Ovary (tissue), 9 donors: ENCODE results near the gene SPATC1L. TPM values are rescaled to one million over a fixed set of nuclear protein-coding genes. Genes with fewer than 3 reads are reported as not detected.

Experiments used
- DNase-seq, 5 donors: peaks; one replicate each; pipeline ENCODE4 v3.0.0-alpha.2; 2019 to 2020
- H3K27ac ChIP-seq, 2 donors: fragments of 200-600 bp; one replicate each; pipeline versions ENCODE4 v1.5.1 to v1.8.0; 2019 to 2022
- H3K27me3 ChIP-seq: fragments of 200-600 bp; one replicate; pipeline ENCODE4 v1.8.0; 2022
- H3K36me3 ChIP-seq: fragments of 200-600 bp; sonication (generic); one replicate; pipeline ENCODE4 v1.5.1; 2019
- H3K4me1 ChIP-seq: one replicate; pipeline ENCODE4 v1.8.1; 2013; ENCODE audit warnings: mild to moderate bottlenecking, moderate library complexity; ENCODE audit not compliant: insufficient read depth
- H3K4me3 ChIP-seq: fragments of 200-600 bp; sonication (generic); one replicate; pipeline ENCODE4 v1.5.1; 2017
- H3K9me3 ChIP-seq, 2 donors: fragments of 200-600 bp in 1 of 2; sonication (generic) in 1 of 2; one replicate each; pipeline versions ENCODE4 v1.5.1 to v1.8.1; 2013 to 2019; ENCODE audit warnings: mild to moderate bottlenecking in 1 of 2, moderate library complexity in 1 of 2
- CTCF ChIP-seq, 3 donors: fragments of 450-650 bp in 2 of 3; fragments of 200-600 bp in 1 of 3; IDR thresholded peaks; one replicate each; pipeline versions ENCODE4 v1.5.1 to v1.8.0; 2016 to 2022; ENCODE audit warnings: antibody characterized with exemption in 3 of 3, mild to moderate bottlenecking in 1 of 3
- EP300 ChIP-seq: sonication (generic); formaldehyde crosslinking; IDR thresholded peaks from one replicate; pipeline ENCODE4 v1.6.1; 2017; ENCODE audit warnings: antibody characterized with exemption
- POLR2A ChIP-seq: fragments of 450-650 bp; IDR thresholded peaks from one replicate; pipeline ENCODE4 v1.6.1; 2017; ENCODE audit warnings: antibody characterized with exemption, mild to moderate bottlenecking, moderate library complexity
- WGBS, 3 donors: extraction: QIAGEN DNeasy Blood & Tissue Kit in 1 of 3; methylation state at CpG; one replicate each; pipeline versions ENCODE4 v1.1.5 to v1.1.7; 2013 to 2017; 5-methylcytosine and 5-hydroxymethylcytosine counted together
- intact Hi-C, 4 donors: fragments of 100-400 bp; cut with DNase I; formaldehyde crosslinking; loops; one replicate each; pipeline versions ENCODE4 v1.11.0 to v1.15.1; 2022 to 2023
- polyA plus RNA-seq, 2 donors: library from polyadenylated mRNA; stranded (reverse); fragments of 200-250 nt in 1 of 2; fragments of 350-450 nt in 1 of 2; fragmentation: Illumina TruSeq in 1 of 2; extraction: RNeasy Lipid Tissue Mini Kit (QIAGEN cat#74804) in 1 of 2; gene quantifications; one replicate each; pipeline ENCODE4 v1.2.3, GENCODE V29; 2013 to 2014
- total RNA-seq, 7 donors: library from RNA; depleted of rRNA in 2 of 7; stranded (reverse); fragments of >200 nt in 2 of 7; fragmentation: NEBNext Ultra II Directional in 3 of 7; extraction: Animal tissue kit (Norgen Biotek cat#: 25700) in 3 of 7; gene quantifications; one replicate each; pipeline versions ENCODE4 v1.1.0 to v1.2.4, GENCODE V29; 2016 to 2023
- donor health status: DM: no; HTN: no; CAD: no; lungs with moderate emphysema.
- donor health status: DM: no; HTN: no; CAD: no.
- donor health status: Bipolar disorder and iron deficiency.
- donor health status: DM: yes; HTN: yes; CAD: no.
- donor health status: DM: no; HTN: no; CAD: no.
- donor health status: DM: yes; HTN: yes; CAD: no.

Gene SPATC1L
- total and polyA plus RNA-seq, 9 donors: 2.8 to 21.3 (median 14.9) TPM

- 68 to 76% (median 74%) methylated on average over 11 to 49 of the region's 49 CpGs for WGBS, 3 donors
- Histone ChIP-seq H3K27me3 (no peaks in the 10 kb centered on the region), H3K4me3 (no peak overlapping the region), H3K9me3 (no peaks in the 10 kb centered on the region), H3K36me3 (no peaks in the 10 kb centered on the region), H3K27ac (no peak overlapping the region), H3K4me1 (no peaks in the 10 kb centered on the region)
- DNase-seq: peak; percentile 29 to 49 (median 39)
- TF ChIP-seq CTCF (IDR thresholded peaks at IDR 0.05) (no peak), POLR2A (no peak), EP300 (no peak)
- intact Hi-C loops: no loop called here
Measured at GRCh38 chr21:46124926-46125845, 59.1 kb downstream of the SPATC1L start.

GRCh38 chr21:46124083-46124925 is 60.0 kb downstream of the SPATC1L start:
- no peaks in the 10 kb centered on the region for H3K36me3 ChIP-seq
- no peak overlapping the region for H3K4me3 ChIP-seq
- H3K4me1 ChIP-seq: no peaks in the 10 kb centered on the region
- H3K27me3 ChIP-seq: no peaks in the 10 kb centered on the region
- H3K27ac ChIP-seq: no peak overlapping the region
- DNase-seq: peak; percentile 9 to 41 (median 18)
- intact Hi-C loops: no loop called here
- 87 to 90% (median 89%) methylated on average over 13 to 16 of the region's 16 CpGs for WGBS, 3 donors
- TF ChIP-seq CTCF (IDR thresholded peaks at IDR 0.05) (no peak), EP300 (no peak), POLR2A (no peak)
- no peaks in the 10 kb centered on the region for H3K9me3 ChIP-seq

- WGBS, 3 donors: 85 to 94% (median 88%) methylated on average over 12 of the region's 12 CpGs
- Histone ChIP-seq H3K4me1 (no peaks in the 10 kb centered on the region), H3K4me3 (no peak overlapping the region), H3K36me3 (no peaks in the 10 kb centered on the region), H3K9me3 (no peaks in the 10 kb centered on the region), H3K27me3 (no peaks in the 10 kb centered on the region), H3K27ac (no peak overlapping the region)
- intact Hi-C loops: no loop called here
- peak; percentile 8 to 30 (median 13) for DNase-seq
- TF ChIP-seq EP300 (no peak), CTCF (IDR thresholded peaks at IDR 0.05) (no peak), POLR2A (no peak)
Measured at GRCh38 chr21:46122758-46123683, 61.2 kb downstream of the SPATC1L start.

GRCh38 chr21:46122237-46122671 is 62.0 kb downstream of the SPATC1L start:
- intact Hi-C loops: no loop called here
- no peaks in the 10 kb centered on the region for H3K36me3 ChIP-seq
- TF ChIP-seq CTCF (IDR thresholded peaks at IDR 0.05) (no peak), EP300 (no peak), POLR2A (no peak)
- DNase-seq: peak in 4 of 5 donors; percentile 14 to 33 (median 19)
- no peaks in the 10 kb centered on the region for H3K27me3 ChIP-seq
- 72 to 84% (median 80%) methylated on average over 12 of the region's 12 CpGs for WGBS, 3 donors
- no peaks in the 10 kb centered on the region for H3K4me1 ChIP-seq
- H3K4me3 ChIP-seq: no peak overlapping the region
- H3K9me3 ChIP-seq: no peaks in the 10 kb centered on the region
- peak overlapping the region in 1 of 2 donors; percentile 30 for H3K27ac ChIP-seq
